KMS-11 (cell line): Measurements from ENCODE around the gene LRRN4.
"Not testable (repeated sequence)": the region's sequence is repeated elsewhere in the genome, so short reads cannot be mapped to it uniquely, and the experiment has no call there.

Experiments used
- H2AFZ ChIP-seq: fragments of 200-600 bp; sonication (generic); 2 replicates; pipeline ENCODE4 v1.6.1; 2016; ENCODE audit warnings: antibody characterized with exemption, mixed run types, low read depth
- H3K27ac ChIP-seq: fragments of 200-600 bp; sonication (generic); 2 replicates; pipeline ENCODE4 v1.6.1; 2016; ENCODE audit warnings: mild to moderate bottlenecking, mixed run types
- H3K27me3 ChIP-seq: fragments of 200-600 bp; sonication (generic); 2 replicates; pipeline ENCODE4 v1.6.1; 2017; ENCODE audit warnings: mild to moderate bottlenecking, low read depth, mixed run types, moderate library complexity; ENCODE audit not compliant: insufficient read depth
- H3K36me3 ChIP-seq: fragments of 200-600 bp; sonication (generic); 2 replicates; pipeline ENCODE4 v1.6.1; 2017; ENCODE audit warnings: mild to moderate bottlenecking, mixed run types; ENCODE audit not compliant: insufficient read depth
- H3K4me1 ChIP-seq: fragments of 200-600 bp; sonication (generic); 2 replicates; pipeline ENCODE4 v1.6.1; 2016; ENCODE audit warnings: mild to moderate bottlenecking, low read depth, mixed run types; ENCODE audit not compliant: poor library complexity, severe bottlenecking
- H3K4me2 ChIP-seq: fragments of 200-600 bp; sonication (generic); 2 replicates; pipeline ENCODE4 v1.7.0; 2016; ENCODE audit warnings: mild to moderate bottlenecking, mixed run types
- H3K4me3 ChIP-seq: fragments of 200-600 bp; sonication (generic); IDR thresholded peaks from 2 replicates; pipeline ENCODE4 v1.6.1; 2017; ENCODE audit warnings: low read depth, low read length, mixed read lengths; ENCODE audit not compliant: insufficient read depth
- H3K79me2 ChIP-seq: fragments of 200-600 bp; sonication (generic); 2 replicates; pipeline ENCODE4 v1.6.1; 2016; ENCODE audit warnings: low read depth, mixed run types; ENCODE audit not compliant: insufficient read depth
- H3K9ac ChIP-seq: fragments of 200-600 bp; sonication (generic); 2 replicates; pipeline ENCODE4 v1.6.1; 2016; ENCODE audit warnings: mild to moderate bottlenecking, mixed run types
- H4K20me1 ChIP-seq: fragments of 200-600 bp; sonication (generic); 2 replicates; pipeline ENCODE4 v1.6.1; 2016; ENCODE audit warnings: mild to moderate bottlenecking, mixed run types; ENCODE audit not compliant: insufficient read depth
- CTCF ChIP-seq: fragments of 200-600 bp; sonication (generic); conservative IDR thresholded peaks from 2 replicates; pipeline ENCODE4 v1.6.1; 2017; ENCODE audit warnings: low read depth, mild to moderate bottlenecking, antibody characterized with exemption, low read length, moderate library complexity, mixed read lengths

LRRN4 gene

GRCh38 chr20:6055981-6056569 lies 2.2 kb upstream of the LRRN4 start:
- Histone ChIP-seq H3K4me1 (no peaks in the 10 kb centered on the region), H2AFZ (no peak overlapping the region), H3K27me3 (no peaks in the 10 kb centered on the region), H4K20me1 (no peaks in the 10 kb centered on the region), H3K79me2 (no peaks in the 10 kb centered on the region), H3K4me2 (no peak overlapping the region), H3K9ac (no peak overlapping the region), H3K4me3 (no peak overlapping the region), H3K27ac (no peak overlapping the region), H3K36me3 (no peaks in the 10 kb centered on the region)
- no peak for TF ChIP-seq CTCF

GRCh38 chr20:6055161-6055783 lies 1.4 kb upstream of the LRRN4 start:
- Histone ChIP-seq H3K9ac (no peak overlapping the region), H3K27ac (no peak overlapping the region), H2AFZ (no peak overlapping the region), H3K4me3 (no peak overlapping the region), H3K4me1 (no peaks in the 10 kb centered on the region), H4K20me1 (no peaks in the 10 kb centered on the region), H3K27me3 (no peaks in the 10 kb centered on the region), H3K36me3 (no peaks in the 10 kb centered on the region), H3K4me2 (no peak overlapping the region), H3K79me2 (no peaks in the 10 kb centered on the region)
- no peak for TF ChIP-seq CTCF

GRCh38 chr20:6054689-6055051 lies 810 bp upstream of the LRRN4 start:
- not testable (repeated sequence) for H3K4me3 ChIP-seq, H2AFZ ChIP-seq, H3K4me2 ChIP-seq, H3K27me3 ChIP-seq, H3K9ac ChIP-seq, H3K27ac ChIP-seq, H3K4me1 ChIP-seq, H3K79me2 ChIP-seq, H3K36me3 ChIP-seq, H4K20me1 ChIP-seq

- Histone ChIP-seq H3K36me3 (no peaks in the 10 kb centered on the region), H4K20me1 (no peaks in the 10 kb centered on the region), H3K27me3 (no peaks in the 10 kb centered on the region), H3K27ac (no peak overlapping the region), H3K4me2 (no peak overlapping the region), H2AFZ (no peak overlapping the region), H3K79me2 (no peaks in the 10 kb centered on the region), H3K4me1 (no peaks in the 10 kb centered on the region), H3K4me3 (no peak overlapping the region), H3K9ac (no peak overlapping the region)
- TF ChIP-seq CTCF, result no peak
These were observed 640 bp downstream of the LRRN4 start for GRCh38 chr20:6053064-6053775.

GRCh38 chr20:6051505-6051904 lies 2.4 kb downstream of the LRRN4 start:
- no peaks in the 10 kb centered on the region for H4K20me1 ChIP-seq
- H3K4me3 ChIP-seq, result no peak overlapping the region
- H3K36me3 ChIP-seq, result no peaks in the 10 kb centered on the region
- no peak overlapping the region for H3K4me2 ChIP-seq
- H3K9ac ChIP-seq, result no peak overlapping the region
- no peak for TF ChIP-seq CTCF
- no peaks in the 10 kb centered on the region for H3K79me2 ChIP-seq
- H3K27ac ChIP-seq, result no peak overlapping the region
- no peak overlapping the region for H2AFZ ChIP-seq
- no peaks in the 10 kb centered on the region for H3K4me1 ChIP-seq
- H3K27me3 ChIP-seq, result no peaks in the 10 kb centered on the region
